HG03439 (cell line): ENCODE measurements around the gene SFI1.
"Not testable (repeated sequence)": the region's sequence is repeated elsewhere in the genome, so short reads cannot be mapped to it uniquely, and the experiment has no call there.

Experiments
- ATAC-seq: cut with Tn5 transposase; IDR thresholded peaks from one replicate; pipeline ENCODE4 v1.9.1; 2021; ENCODE audit warnings: mild to moderate bottlenecking, moderate library complexity; ENCODE audit not compliant: unreplicated experiment

The SFI1 gene

GRCh38 chr22:31630331-31631329 lies 134.3 kb downstream of the SFI1 start:
- peak; percentile 46 for ATAC-seq

GRCh38 chr22:31631436-31631835 lies 135.1 kb downstream of the SFI1 start:
- ATAC-seq, result no peak

GRCh38 chr22:31635638-31636306 lies 139.4 kb downstream of the SFI1 start:
- no peak for ATAC-seq

GRCh38 chr22:31637447-31637890 lies 141.1 kb downstream of the SFI1 start:
- ATAC-seq, result no peak

- ATAC-seq, result no peak
These were observed 141.7 kb downstream of the SFI1 start for GRCh38 chr22:31637891-31638618.

GRCh38 chr22:31639436-31640039 lies 143.2 kb downstream of the SFI1 start:
- ATAC-seq, result no peak

GRCh38 chr22:31646186-31647019 lies 150.1 kb downstream of the SFI1 start:
- ATAC-seq, result no peak

- ATAC-seq, result no peak
These were observed 150.7 kb downstream of the SFI1 start for GRCh38 chr22:31647066-31647465.

- ATAC-seq, result no peak
These were observed 151.4 kb downstream of the SFI1 start for GRCh38 chr22:31647523-31648320.

GRCh38 chr22:31650391-31650790 lies 154.1 kb downstream of the SFI1 start:
- ATAC-seq, result no peak

- ATAC-seq, result no peak
These were observed 155.3 kb downstream of the SFI1 start for GRCh38 chr22:31651664-31652063.

GRCh38 chr22:31652088-31652487 lies 155.8 kb downstream of the SFI1 start:
- ATAC-seq, result no peak

GRCh38 chr22:31652911-31653684 lies 156.8 kb downstream of the SFI1 start:
- ATAC-seq, result no peak

GRCh38 chr22:31653944-31654343 lies 157.6 kb downstream of the SFI1 start:
- no peak for ATAC-seq

- ATAC-seq, result no peak
These were observed 158.1 kb downstream of the SFI1 start for GRCh38 chr22:31654408-31654807.

GRCh38 chr22:31659246-31659645 lies 162.9 kb downstream of the SFI1 start:
- no peak for ATAC-seq

- not testable (repeated sequence) for ATAC-seq
These were observed 164.6 kb downstream of the SFI1 start for GRCh38 chr22:31660860-31661341.
